CD4-positive, alpha-beta T cell treated with Interleukin-4 for 1 hour (primary cell): ENCODE data around the gene EPHA5.

Experiments
- DNase-seq, 2 donors: peaks; one replicate each; pipeline ENCODE4 v3.0.0-alpha.2; 2020 to 2022

EPHA5 gene

GRCh38 chr4:65623506-65623905 lies 46.8 kb downstream of the EPHA5 start:
- no peak for DNase-seq

GRCh38 chr4:65617416-65617815 lies 52.9 kb downstream of the EPHA5 start:
- no peak for DNase-seq

- no peak for DNase-seq
These were observed 65.8 kb downstream of the EPHA5 start for GRCh38 chr4:65604515-65604914.

GRCh38 chr4:65600656-65601055 lies 69.6 kb downstream of the EPHA5 start:
- no peak for DNase-seq

GRCh38 chr4:65599340-65599739 lies 70.9 kb downstream of the EPHA5 start:
- DNase-seq = no peak

GRCh38 chr4:65597697-65598096 lies 72.6 kb downstream of the EPHA5 start:
- no peak for DNase-seq

GRCh38 chr4:65592089-65592488 lies 78.2 kb downstream of the EPHA5 start:
- DNase-seq = no peak

- DNase-seq = no peak
These were observed 80.4 kb downstream of the EPHA5 start for GRCh38 chr4:65589921-65590320.

- no peak for DNase-seq
These were observed 81.0 kb downstream of the EPHA5 start for GRCh38 chr4:65589331-65589730.

- no peak for DNase-seq
These were observed 89.7 kb downstream of the EPHA5 start for GRCh38 chr4:65580551-65580950.

GRCh38 chr4:65566473-65566872 lies 103.8 kb downstream of the EPHA5 start:
- DNase-seq = no peak

GRCh38 chr4:65561164-65561563 lies 109.1 kb downstream of the EPHA5 start:
- no peak for DNase-seq

- no peak for DNase-seq
These were observed 111.0 kb downstream of the EPHA5 start for GRCh38 chr4:65559270-65559669.

- DNase-seq = no peak
These were observed 118.2 kb downstream of the EPHA5 start for GRCh38 chr4:65552057-65552456.

- DNase-seq = no peak
These were observed 119.8 kb downstream of the EPHA5 start for GRCh38 chr4:65550500-65550899.

GRCh38 chr4:65546882-65547416 lies 123.3 kb downstream of the EPHA5 start:
- no peak for DNase-seq

- no peak for DNase-seq
These were observed 131.7 kb downstream of the EPHA5 start for GRCh38 chr4:65538571-65538970.

- no peak for DNase-seq
These were observed 135.2 kb downstream of the EPHA5 start for GRCh38 chr4:65535113-65535512.

GRCh38 chr4:65521666-65522065 lies 148.6 kb downstream of the EPHA5 start:
- DNase-seq = no peak

- DNase-seq = no peak
These were observed 154.6 kb downstream of the EPHA5 start for GRCh38 chr4:65515646-65516045.

GRCh38 chr4:65510976-65511375 lies 159.3 kb downstream of the EPHA5 start:
- no peak for DNase-seq

GRCh38 chr4:65508168-65508567 lies 162.1 kb downstream of the EPHA5 start:
- DNase-seq = no peak

- no peak for DNase-seq
These were observed 168.1 kb downstream of the EPHA5 start for GRCh38 chr4:65502131-65502701.

GRCh38 chr4:65498606-65499005 lies 171.7 kb downstream of the EPHA5 start:
- DNase-seq = no peak

- no peak for DNase-seq
These were observed 174.8 kb downstream of the EPHA5 start for GRCh38 chr4:65495439-65495838.
